Lower leg skin (tissue), 4 donors: ENCODE measurements around the gene VNN1. TPM values are rescaled to one million over a fixed set of nuclear protein-coding genes. Genes with fewer than 3 reads are reported as not detected.

Experiments used
- DNase-seq, 2 donors: peaks; one replicate each; pipeline ENCODE4 v3.0.0-alpha.2; 2019; ENCODE audit warnings: low spot score in 2 of 2
- H3K4me3 ChIP-seq: fragments of 200-600 bp; sonication (generic); 2 replicates; pipeline ENCODE4 v1.5.1; 2017; ENCODE audit warnings: mild to moderate bottlenecking, low read depth; ENCODE audit not compliant: poor library complexity, severe bottlenecking
- POLR2A ChIP-seq, 2 donors: fragments of 450-650 bp; IDR thresholded peaks; one replicate each; pipeline ENCODE4 v1.6.1; 2016 to 2017; ENCODE audit warnings: antibody characterized with exemption in 2 of 2, mild to moderate bottlenecking in 1 of 2, moderate library complexity in 1 of 2
- whole genome bisulfite sequencing, 2 donors: methylation state at CpG; one replicate each; pipeline ENCODE4 v1.1.5; 2018; 5-methylcytosine and 5-hydroxymethylcytosine counted together
- intact Hi-C: fragments of 100-400 bp; cut with DNase I; formaldehyde crosslinking; loops from one replicate; pipeline ENCODE4 v1.15.0; 2023; ENCODE audit warnings: low total_unique reads
- total RNA-seq, 4 donors: library from RNA; depleted of rRNA; stranded (reverse); fragments of >200 nt; gene quantifications; one replicate each; pipeline ENCODE4 v1.1.0, GENCODE V29; 2016
- TF ChIP-seq, protein P1 (sequence below), 3 donors: fragments of 450-650 bp; IDR thresholded peaks; one replicate each; pipeline ENCODE4 v1.5.1; 2016; ENCODE audit warnings: antibody characterized with exemption in 3 of 3, mild to moderate bottlenecking in 3 of 3, moderate library complexity in 2 of 3

The VNN1 gene
- total RNA-seq, 4 donors from 2014 or later = 0.15 to 1.4 (median 0.23) TPM; not detected in 1

DNA sequence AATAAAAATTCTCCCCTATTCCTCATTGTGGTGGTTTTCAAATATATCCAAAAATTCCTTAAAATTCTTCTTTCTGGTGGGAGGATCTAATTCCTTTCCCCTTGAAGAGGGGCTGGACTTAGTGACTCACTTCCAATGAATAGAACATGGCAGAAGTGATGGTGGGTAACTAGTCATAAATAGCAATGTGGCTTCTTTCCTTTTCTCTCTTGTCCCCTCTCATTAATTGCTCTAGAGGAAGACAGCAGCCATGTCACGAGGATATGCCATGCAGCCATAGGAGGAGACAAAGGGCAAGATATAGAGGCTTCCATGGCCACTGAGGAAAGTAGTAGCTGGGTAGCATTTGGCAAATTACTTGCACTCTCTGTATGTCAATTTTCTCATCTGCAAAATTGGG lies 38.0 kb upstream of the VNN1 start:
- intact Hi-C loops = no loop called here
- no peak for TF ChIP-seq POLR2A (IDR thresholded peaks at IDR 0.05)
- TF ChIP-seq, protein P1, sequence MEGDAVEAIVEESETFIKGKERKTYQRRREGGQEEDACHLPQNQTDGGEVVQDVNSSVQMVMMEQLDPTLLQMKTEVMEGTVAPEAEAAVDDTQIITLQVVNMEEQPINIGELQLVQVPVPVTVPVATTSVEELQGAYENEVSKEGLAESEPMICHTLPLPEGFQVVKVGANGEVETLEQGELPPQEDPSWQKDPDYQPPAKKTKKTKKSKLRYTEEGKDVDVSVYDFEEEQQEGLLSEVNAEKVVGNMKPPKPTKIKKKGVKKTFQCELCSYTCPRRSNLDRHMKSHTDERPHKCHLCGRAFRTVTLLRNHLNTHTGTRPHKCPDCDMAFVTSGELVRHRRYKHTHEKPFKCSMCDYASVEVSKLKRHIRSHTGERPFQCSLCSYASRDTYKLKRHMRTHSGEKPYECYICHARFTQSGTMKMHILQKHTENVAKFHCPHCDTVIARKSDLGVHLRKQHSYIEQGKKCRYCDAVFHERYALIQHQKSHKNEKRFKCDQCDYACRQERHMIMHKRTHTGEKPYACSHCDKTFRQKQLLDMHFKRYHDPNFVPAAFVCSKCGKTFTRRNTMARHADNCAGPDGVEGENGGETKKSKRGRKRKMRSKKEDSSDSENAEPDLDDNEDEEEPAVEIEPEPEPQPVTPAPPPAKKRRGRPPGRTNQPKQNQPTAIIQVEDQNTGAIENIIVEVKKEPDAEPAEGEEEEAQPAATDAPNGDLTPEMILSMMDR (IDR thresholded peaks at IDR 0.05) = no peak
- no peak overlapping the region for H3K4me3 ChIP-seq
- no peak for DNase-seq
- 79% methylated on average over 1 of the region's 1 CpG for WGBS, 2 donors

DNA sequence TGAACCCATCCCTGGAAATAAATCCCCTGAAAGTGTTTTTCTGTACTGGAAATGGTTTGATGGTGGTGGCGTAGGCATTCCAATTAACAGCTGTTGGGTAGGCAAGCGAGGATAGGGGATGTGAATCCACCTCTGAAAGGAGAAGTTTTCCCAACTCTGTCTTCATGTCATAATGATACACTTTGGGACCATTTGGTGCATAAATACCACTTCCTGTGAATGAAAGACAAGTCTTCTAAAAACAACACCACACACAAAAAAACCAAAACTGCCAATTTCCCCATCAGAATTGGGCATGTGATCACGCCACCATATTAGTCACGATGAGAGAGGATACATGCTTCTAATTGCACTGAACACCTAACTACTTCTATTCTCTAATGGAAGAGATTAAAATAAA lies 37.5 kb upstream of the VNN1 start:
- WGBS, 2 donors = 75 to 77% methylated on average over 4 of the region's 4 CpGs
- intact Hi-C loops = no loop called here
- no peak for TF ChIP-seq POLR2A (IDR thresholded peaks at IDR 0.05)
- TF ChIP-seq, protein P1 (IDR thresholded peaks at IDR 0.05) = no peak
- no peak for DNase-seq
- H3K4me3 ChIP-seq = no peak overlapping the region

DNA sequence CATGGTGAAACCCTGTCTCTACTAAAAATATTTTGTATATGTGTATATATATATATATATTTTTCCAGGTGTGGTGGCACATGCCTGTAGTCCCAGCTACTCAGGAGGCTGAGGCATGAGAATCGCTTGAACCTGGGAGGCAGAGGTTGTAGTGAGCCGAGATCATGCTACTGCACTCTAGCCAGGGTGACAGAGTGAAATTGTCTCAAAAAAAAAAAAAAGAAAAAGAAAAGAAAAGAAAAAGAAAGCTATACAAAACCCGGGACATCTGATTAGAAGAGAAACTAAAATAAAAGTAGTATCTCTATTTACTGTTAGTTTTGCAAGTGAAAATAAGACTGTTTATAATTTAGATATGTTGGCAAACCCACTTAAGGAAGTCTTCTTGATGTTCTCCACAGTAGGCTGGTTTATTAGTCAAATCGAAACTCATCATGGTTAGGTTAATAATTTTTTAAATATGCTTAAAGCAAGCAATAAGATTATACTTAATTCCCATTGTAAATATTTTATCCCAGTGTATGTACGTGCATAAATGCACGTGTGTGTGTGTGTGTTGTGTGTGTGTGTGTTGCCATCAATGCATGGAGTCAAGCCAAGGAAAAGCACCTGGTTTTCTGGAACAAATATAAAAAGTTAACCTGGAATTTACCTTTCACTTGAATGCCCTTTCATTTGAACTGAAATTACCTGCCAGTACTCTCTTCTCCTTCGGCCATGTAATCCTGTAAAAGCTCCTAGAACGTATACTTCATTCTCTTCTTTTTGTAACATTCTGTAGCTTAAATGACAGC lies 36.8 kb upstream of the VNN1 start:
- whole genome bisulfite sequencing, 2 donors = 61 to 62% methylated on average over 8 of the region's 8 CpGs
- intact Hi-C loops = no loop called here

DNA sequence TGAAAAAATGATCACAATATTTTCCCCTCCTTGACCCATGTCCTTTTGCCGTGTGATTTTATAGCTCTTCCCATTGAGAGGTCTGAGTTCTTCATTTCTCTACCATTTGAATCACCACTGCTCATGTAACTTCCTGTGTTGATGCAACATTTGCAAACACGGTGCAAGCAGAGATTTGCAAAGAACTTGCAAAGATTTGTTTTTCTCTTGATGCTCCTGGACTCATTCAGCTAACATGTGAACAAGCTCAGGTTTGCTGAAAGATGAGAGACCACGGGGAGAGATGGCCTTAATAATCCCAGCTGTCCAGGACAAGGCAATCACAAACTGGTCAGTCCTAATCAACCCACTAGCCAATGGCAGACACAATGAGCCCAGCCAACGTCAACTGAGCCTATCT lies 35.3 kb upstream of the VNN1 start:
- intact Hi-C loops = no loop called here
- no peak for TF ChIP-seq POLR2A (IDR thresholded peaks at IDR 0.05)
- TF ChIP-seq, protein P1 (IDR thresholded peaks at IDR 0.05) = no peak
- WGBS, 2 donors = 49 to 50% methylated on average over 4 of the region's 4 CpGs
- no peak for DNase-seq
- no peak overlapping the region for H3K4me3 ChIP-seq

More for the DNA sequence above, 36.8 kb upstream of the VNN1 start:
- no peak overlapping the region for H3K4me3 ChIP-seq
- TF ChIP-seq, protein P1 (IDR thresholded peaks at IDR 0.05) = no peak
- no peak for TF ChIP-seq POLR2A (IDR thresholded peaks at IDR 0.05)
- no peak for DNase-seq

DNA sequence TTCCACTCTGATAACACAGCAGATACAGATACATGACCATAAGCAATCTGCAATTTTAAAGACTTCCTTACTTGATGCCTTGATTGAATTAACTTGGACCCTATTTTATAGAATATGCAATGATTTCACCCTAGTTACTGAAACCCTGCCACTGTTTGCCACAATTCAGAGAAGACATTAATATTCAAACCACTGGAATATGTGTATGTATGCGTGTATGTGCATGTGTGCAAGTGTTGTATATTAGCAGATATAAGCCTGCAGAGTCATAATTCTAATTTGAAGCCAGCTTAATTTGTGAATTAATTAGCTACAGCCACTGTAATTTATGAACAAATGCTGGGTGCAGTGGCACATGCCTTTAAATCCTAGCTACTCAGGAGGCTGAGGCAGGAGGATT lies 34.6 kb upstream of the VNN1 start:
- H3K4me3 ChIP-seq = no peak overlapping the region
- no peak for DNase-seq
- WGBS, 2 donors = 58 to 63% methylated on average over 1 of the region's 1 CpG
- intact Hi-C loops = no loop called here
- TF ChIP-seq, protein P1 (IDR thresholded peaks at IDR 0.05) = no peak
- no peak for TF ChIP-seq POLR2A (IDR thresholded peaks at IDR 0.05)

DNA sequence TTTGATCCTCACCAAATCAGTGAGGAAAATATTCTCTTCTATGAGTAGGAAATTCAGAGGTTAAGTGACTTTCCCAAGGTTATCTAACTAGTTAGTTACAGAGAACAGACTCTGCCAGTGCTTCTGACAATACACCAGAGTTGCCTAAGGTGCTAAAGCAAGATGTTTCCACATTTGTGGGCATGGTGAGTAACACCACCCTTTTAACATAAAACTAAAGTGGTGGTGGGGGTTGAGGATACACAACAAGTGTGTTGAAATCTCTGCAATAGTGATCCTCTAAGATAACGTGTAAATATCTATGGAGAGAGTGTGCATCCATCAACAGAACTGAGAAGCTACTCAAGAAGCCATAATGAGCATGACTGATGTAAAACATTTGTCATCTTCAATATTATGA lies 32.2 kb upstream of the VNN1 start:
- intact Hi-C loops = no loop called here
- TF ChIP-seq POLR2A (IDR thresholded peaks at IDR 0.05) = no peak
- TF ChIP-seq, protein P1 (IDR thresholded peaks at IDR 0.05) = no peak
- H3K4me3 ChIP-seq = no peak overlapping the region
- DNase-seq = no peak
- 55 to 65% methylated on average over 1 of the region's 1 CpG for WGBS, 2 donors
